Esophagus squamous epithelium (tissue), 5 donors: Measurements from ENCODE around the gene IER3. TPM values are rescaled to one million over a fixed set of nuclear protein-coding genes. Genes with fewer than 3 reads are reported as not detected.
A peak's percentile ranks its signal among the peaks of the same experiment; 100 is the strongest.
"Not testable (repeated sequence)": the region's sequence is repeated elsewhere in the genome, so short reads cannot be mapped to it uniquely, and the experiment has no call there.

Source experiments
- DNase-seq: peaks from one replicate; lab custom pipeline; 2025; lab: John Stamatoyannopoulos, UW
- H3K27ac ChIP-seq, 4 donors: fragments of 200-600 bp; sonication (generic); one replicate each; pipeline ENCODE4 v1.5.1; 2016 to 2019; ENCODE audit warnings: mild to moderate bottlenecking in 1 of 4
- H3K27me3 ChIP-seq, 4 donors: fragments of 200-600 bp; sonication (generic); 1 replicate in 3 of 4; 2 replicates in 1 of 4; pipeline versions ENCODE4 v1.5.1 to v1.6.0; 2017 to 2021; ENCODE audit warnings: antibody characterized with exemption in 1 of 4
- H3K36me3 ChIP-seq, 3 donors: fragments of 200-600 bp; sonication (generic); one replicate each; pipeline ENCODE4 v1.5.1; 2016 to 2019
- H3K4me1 ChIP-seq, 3 donors: fragments of 200-600 bp; sonication (generic); one replicate each; pipeline ENCODE4 v1.5.1; 2017 to 2019
- H3K4me3 ChIP-seq, 4 donors: fragments of 200-600 bp; sonication (generic); 1 replicate in 3 of 4; 2 replicates in 1 of 4; pipeline ENCODE4 v1.5.1; 2016 to 2019; ENCODE audit warnings: mild to moderate bottlenecking in 2 of 4, moderate library complexity in 1 of 4
- H3K9me3 ChIP-seq, 3 donors: fragments of 200-600 bp; sonication (generic); one replicate each; pipeline ENCODE4 v1.5.1; 2016 to 2019
- CTCF ChIP-seq, 6 experiments: fragments of 450-650 bp in 4 of 6; fragments of 200-600 bp in 2 of 6; sonication (generic) in 2 of 6; IDR thresholded peaks; one replicate each; pipeline ENCODE4 v1.5.1; 2016 to 2019; ENCODE audit warnings: antibody characterized with exemption in 6 of 6, mild to moderate bottlenecking in 4 of 6, moderate library complexity in 4 of 6
- POLR2A ChIP-seq, 4 donors: fragments of 450-650 bp; IDR thresholded peaks; one replicate each; pipeline ENCODE4 v1.6.1; 2017; ENCODE audit warnings: antibody characterized with exemption in 4 of 4, mild to moderate bottlenecking in 4 of 4, moderate library complexity in 3 of 4
- WGBS, 2 donors: methylation state at CpG; one replicate each; pipeline ENCODE4 v1.1.5; 2018; 5-methylcytosine and 5-hydroxymethylcytosine counted together
- intact Hi-C: fragments of 100-400 bp; cut with DNase I; formaldehyde crosslinking; loops from one replicate; pipeline ENCODE4 v1.15.0; 2022
- total RNA-seq, 4 donors: library from RNA; depleted of rRNA; stranded (reverse); fragments of >200 nt; gene quantifications; one replicate each; pipeline ENCODE4 v1.1.0, GENCODE V29; 2016
- donor health status: DM: yes; HTN: yes; CAD: no.

IER3 gene
- total RNA-seq, 4 donors from 2014 or later, result 41.4 to 87.9 (median 66.0) TPM

- H3K4me1 ChIP-seq, result peaks cover 0 to 49% (median 29%) of the 10 kb centered on the region in 3 donors
- 86 to 89% methylated on average over 6 of the region's 6 CpGs for WGBS, 2 donors
- H3K4me3 ChIP-seq, result no peak overlapping the region
- intact Hi-C loops, result no loop called here
- H3K9me3 ChIP-seq, result no peaks in the 10 kb centered on the region
- DNase-seq, result no peak
- H3K27ac ChIP-seq, result no peak overlapping the region
- H3K27me3 ChIP-seq, result no peaks in the 10 kb centered on the region
- TF ChIP-seq POLR2A (IDR thresholded peaks at IDR 0.05) (no peak), CTCF (IDR thresholded peaks at IDR 0.05) (no peak)
- H3K36me3 ChIP-seq, result no peaks in the 10 kb centered on the region
Measured at GRCh38 chr6:30766461-30767157, 22.3 kb upstream of the IER3 start.

- H3K4me3 ChIP-seq, DNase-seq, H3K27ac ChIP-seq, H3K27me3 ChIP-seq, H3K9me3 ChIP-seq, intact Hi-C loops, H3K36me3 ChIP-seq: not testable (repeated sequence)
- peaks cover 0 to 60% (median 35%) of the 10 kb centered on the region in 3 donors for H3K4me1 ChIP-seq
- 53 to 61% methylated on average over 1 of the region's 1 CpG for WGBS, 2 donors
Measured at GRCh38 chr6:30765495-30765894, 21.1 kb upstream of the IER3 start.

- H3K36me3 ChIP-seq, intact Hi-C loops, H3K9me3 ChIP-seq, H3K27me3 ChIP-seq, H3K4me3 ChIP-seq, DNase-seq: not testable (repeated sequence)
- peaks cover 0 to 60% (median 29%) of the 10 kb centered on the region in 3 donors for H3K4me1 ChIP-seq
- 52 to 53% methylated on average over 13 of the region's 13 CpGs for WGBS, 2 donors
- peak overlapping the region; percentile 55 to 65 (median 58) for H3K27ac ChIP-seq
Measured at GRCh38 chr6:30764490-30765043, 20.2 kb upstream of the IER3 start.

GRCh38 chr6:30763618-30764489, 19.5 kb upstream of the IER3 start:
- WGBS, 2 donors, result 33 to 43% methylated on average over 7 to 8 of the region's 8 CpGs
- DNase-seq, result no peak

GRCh38 chr6:30763155-30763617, 18.8 kb upstream of the IER3 start:
- no peak overlapping the region for H3K4me3 ChIP-seq
- H3K27me3 ChIP-seq, result no peaks in the 10 kb centered on the region
- no peak for DNase-seq
- peak overlapping the region in 2 of 4 donors; percentile 55 to 65 for H3K27ac ChIP-seq
- WGBS, 2 donors, result 87 to 88% methylated on average over 1 of the region's 1 CpG
- peaks cover 0 to 59% (median 18%) of the 10 kb centered on the region in 3 donors for H3K4me1 ChIP-seq
- H3K36me3 ChIP-seq, result no peaks in the 10 kb centered on the region
- no peaks in the 10 kb centered on the region for H3K9me3 ChIP-seq
- intact Hi-C loops, result no loop called here
- TF ChIP-seq CTCF (IDR thresholded peaks at IDR 0.05) (no peak), POLR2A (IDR thresholded peaks at IDR 0.05) (no peak)

More at GRCh38 chr6:30763618-30764489, 19.5 kb upstream of the IER3 start:
- H3K36me3 ChIP-seq, result no peaks in the 10 kb centered on the region
- H3K4me1 ChIP-seq, result peaks cover 0 to 59% (median 22%) of the 10 kb centered on the region in 3 donors
- H3K27ac ChIP-seq, result peak overlapping the region; percentile 55 to 65 (median 58)
- intact Hi-C loops, result no loop called here
- no peaks in the 10 kb centered on the region for H3K27me3 ChIP-seq
- no peak overlapping the region for H3K4me3 ChIP-seq
- TF ChIP-seq CTCF (IDR thresholded peaks at IDR 0.05), result peak in 2 of 6 experiments; percentile 13 to 28
- no peak for TF ChIP-seq POLR2A (IDR thresholded peaks at IDR 0.05)
- H3K9me3 ChIP-seq, result no peaks in the 10 kb centered on the region
